NCI-H128 (cell line): ENCODE measurements around the gene MAGI2.

Experiments used
- DNase-seq: peaks from one replicate; lab custom pipeline; 2025; ENCODE audit not compliant: unreplicated experiment; lab: John Stamatoyannopoulos, UW

MAGI2 gene

DNA sequence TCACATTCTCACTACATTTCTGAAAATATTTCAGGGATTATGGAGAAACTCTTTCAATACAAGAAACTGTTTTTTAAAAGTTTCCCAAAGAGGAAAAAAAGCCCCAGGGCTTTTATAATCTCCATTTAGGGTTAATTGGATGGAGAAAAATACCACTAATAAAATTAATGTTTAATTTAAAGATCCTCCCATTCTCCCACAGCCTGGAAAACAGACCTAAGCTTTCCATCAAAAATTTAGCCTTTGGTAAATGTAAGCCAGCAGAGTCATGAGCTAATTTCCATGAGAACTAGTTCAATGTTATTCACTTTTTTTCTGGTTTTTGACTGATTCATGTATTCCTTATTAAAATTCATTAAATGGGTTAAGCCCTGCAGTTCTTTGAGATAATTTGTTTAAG, 1246.2 kb downstream of the MAGI2 start:
- DNase-seq: no peak

DNA sequence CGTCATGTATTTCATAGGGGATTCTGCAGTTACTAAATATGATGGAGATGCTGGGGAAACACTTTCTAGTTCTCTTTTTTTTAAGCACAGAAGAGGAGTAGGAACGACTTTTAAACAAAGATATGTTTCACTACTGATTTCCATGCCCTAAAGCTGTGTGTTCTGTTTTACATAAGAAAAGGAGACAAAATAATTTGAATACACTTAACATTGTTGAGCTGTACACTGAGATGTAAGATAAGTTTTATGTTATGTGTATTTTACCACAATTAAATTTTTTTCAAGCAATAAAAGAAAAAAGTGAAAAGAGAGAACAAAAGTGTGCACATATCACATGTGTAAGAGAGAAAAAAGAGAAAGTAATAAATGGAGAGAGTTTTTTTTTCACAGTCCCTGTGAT, 1246.7 kb downstream of the MAGI2 start:
- no peak for DNase-seq

- no peak for DNase-seq
These were observed 1250.3 kb downstream of the MAGI2 start for GRCh38 chr7:78203042-78203720.

DNA sequence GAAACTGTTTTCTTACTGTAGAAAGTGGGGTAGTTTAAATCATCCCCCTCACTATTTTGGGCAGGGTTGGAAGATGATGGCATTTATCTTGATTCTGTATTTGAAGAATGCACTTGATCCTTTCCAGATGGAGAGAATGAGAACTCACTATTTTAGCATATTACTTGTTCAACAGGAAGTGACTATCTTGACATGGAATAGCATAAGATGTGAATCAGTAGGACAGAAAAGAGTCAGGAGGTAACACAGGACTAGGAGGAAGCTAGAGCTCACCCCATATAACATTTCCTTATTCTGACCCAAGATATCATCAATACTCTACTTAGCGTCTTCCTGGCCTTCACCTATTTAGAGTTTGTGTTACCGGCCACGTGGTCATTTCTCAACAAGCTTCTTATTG, 1254.7 kb downstream of the MAGI2 start:
- no peak for DNase-seq

DNA sequence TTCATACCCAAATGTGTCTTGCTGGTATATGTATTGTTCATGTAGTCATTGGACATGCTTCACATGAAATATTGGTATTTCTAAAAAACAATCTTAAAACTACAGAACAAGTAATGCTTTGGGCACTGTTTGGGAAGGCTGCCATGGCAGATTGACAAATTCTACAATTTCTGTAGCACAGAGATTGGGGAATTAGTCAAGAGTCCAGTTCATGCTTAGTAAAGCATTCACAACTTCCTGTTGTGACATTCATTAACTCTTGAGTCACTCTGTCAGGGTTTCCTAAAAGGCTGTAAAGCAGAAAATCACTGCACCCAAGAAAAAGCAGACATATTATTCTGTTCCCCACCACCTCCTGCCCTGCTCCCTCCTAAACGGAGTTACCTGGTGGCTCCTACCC, 1256.0 kb downstream of the MAGI2 start:
- DNase-seq: no peak

- DNase-seq: no peak
These were observed 1258.2 kb downstream of the MAGI2 start for GRCh38 chr7:78195281-78195680.

DNA sequence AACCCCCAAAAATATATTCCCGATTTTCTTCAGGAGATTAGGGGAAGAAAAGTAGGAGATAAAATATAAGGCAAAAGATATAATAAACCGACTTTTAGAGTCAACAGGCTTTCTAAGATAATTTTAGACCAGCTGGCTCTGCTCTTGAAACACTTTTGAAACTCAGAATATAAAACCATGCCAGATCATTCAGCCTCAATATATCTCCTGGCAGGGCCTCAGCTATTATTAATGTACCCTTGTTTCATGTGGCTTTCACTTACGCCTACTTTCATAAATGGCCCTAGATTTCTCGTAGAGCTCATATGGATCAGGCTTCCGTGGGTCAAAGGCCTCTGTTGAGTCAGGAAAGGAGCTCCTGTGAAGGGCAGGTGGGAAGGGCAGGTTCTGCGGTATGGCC, 1258.9 kb downstream of the MAGI2 start:
- no peak for DNase-seq

GRCh38 chr7:78191475-78192079, 1261.9 kb downstream of the MAGI2 start:
- no peak for DNase-seq

DNA sequence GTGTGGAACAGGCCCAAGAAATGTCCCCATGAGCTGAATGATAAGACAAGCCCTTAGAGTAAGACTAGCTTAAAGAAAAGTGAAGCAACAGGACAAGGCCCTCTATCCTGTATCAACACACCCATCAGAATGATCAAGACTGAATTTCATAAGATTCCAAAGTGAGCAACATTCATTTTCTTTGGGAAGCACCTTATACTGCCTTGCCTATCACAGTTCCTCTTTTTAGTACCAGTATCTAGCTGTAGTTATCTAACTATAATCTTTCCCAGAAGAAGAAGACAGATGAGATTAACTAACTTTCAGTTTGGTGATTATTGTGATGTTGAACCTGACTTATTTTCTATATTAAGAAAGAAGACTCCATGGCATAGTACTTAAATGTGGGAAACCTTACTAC, 1263.7 kb downstream of the MAGI2 start:
- no peak for DNase-seq

- no peak for DNase-seq
These were observed 1268.2 kb downstream of the MAGI2 start for GRCh38 chr7:78185149-78185745.

- DNase-seq: no peak
These were observed 1269.2 kb downstream of the MAGI2 start for GRCh38 chr7:78184299-78184698.

- no peak for DNase-seq
These were observed 1273.5 kb downstream of the MAGI2 start for GRCh38 chr7:78179827-78180477.

GRCh38 chr7:78179211-78179610, 1274.3 kb downstream of the MAGI2 start:
- DNase-seq: no peak

- DNase-seq: no peak
These were observed 1275.1 kb downstream of the MAGI2 start for GRCh38 chr7:78178319-78178718.

DNA sequence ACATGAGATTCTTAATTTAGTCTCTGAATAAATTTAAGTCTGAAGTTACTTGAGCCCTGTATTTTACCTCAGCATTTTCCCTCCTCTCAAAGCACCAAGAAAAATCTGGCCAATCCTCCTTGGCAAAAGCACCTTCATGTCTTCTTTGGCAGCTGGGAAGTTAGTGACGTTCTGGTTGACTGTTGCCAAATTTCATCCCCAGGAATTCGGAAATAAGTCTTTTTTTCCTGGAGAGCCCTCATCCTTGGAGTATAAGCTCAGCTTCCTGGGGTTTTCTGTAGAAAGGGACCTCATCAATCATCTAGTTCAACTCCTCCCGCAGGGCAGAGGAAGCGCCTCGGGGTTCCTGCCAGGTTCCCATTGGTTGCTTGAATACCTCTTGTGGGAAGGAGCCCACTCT, 1277.3 kb downstream of the MAGI2 start:
- no peak for DNase-seq

DNA sequence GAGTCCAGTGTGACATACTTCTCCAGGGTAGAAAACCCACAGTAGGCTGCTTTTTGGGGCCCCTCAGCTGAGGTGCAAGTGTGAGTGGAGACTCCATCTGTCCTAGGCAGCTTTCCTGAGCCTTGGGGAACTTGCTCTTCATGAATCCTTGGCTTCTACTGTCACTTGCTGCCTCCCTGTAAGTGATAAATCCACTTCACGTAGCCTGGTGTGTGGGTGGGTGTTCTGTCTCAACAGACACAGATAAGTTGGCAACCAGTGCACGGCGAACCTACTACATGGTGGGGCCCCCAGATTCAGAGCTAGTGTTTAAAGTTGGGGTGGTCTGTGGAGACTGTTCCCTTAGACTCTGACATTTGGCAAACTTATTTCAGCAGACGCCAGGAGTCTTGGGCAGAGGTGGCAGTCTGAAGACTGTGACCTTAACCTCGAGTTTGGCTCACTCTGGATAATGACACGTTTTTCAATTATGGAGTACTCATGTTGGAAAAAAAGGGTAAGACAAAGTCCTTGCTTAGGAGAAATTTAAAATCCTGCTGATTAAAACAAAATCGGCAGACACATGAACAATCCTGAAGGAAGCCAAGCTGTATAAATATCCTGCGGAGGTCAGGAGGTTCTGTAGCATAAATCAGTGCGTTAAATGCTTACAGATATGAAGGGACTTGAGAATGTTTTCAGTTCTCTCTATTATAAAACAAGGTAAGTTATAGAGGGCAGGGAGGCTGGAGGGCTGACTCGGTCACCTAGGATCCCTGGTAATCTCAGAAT, 1278.0 kb downstream of the MAGI2 start:
- DNase-seq: no peak

DNA sequence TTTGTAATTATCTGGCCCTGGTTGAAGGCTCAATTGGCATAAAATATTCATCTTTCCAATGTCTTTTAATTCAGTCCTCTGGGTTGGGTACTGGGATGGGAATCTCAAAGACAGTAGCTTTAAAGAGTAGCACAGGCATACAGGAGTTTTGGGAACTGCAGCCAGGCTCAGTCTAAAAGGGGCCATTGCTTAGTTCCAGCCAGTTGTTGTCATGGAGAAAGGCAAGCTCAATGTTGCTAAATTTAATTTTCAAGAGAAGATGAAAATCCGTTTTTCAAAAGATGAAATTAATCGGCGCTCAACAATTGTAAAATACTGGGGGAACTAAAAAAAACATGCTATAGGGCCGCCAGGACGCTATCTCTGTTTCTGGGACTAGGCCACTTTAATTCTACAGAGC, 1279.8 kb downstream of the MAGI2 start:
- DNase-seq: no peak

GRCh38 chr7:78172933-78173591, 1280.4 kb downstream of the MAGI2 start:
- no peak for DNase-seq

DNA sequence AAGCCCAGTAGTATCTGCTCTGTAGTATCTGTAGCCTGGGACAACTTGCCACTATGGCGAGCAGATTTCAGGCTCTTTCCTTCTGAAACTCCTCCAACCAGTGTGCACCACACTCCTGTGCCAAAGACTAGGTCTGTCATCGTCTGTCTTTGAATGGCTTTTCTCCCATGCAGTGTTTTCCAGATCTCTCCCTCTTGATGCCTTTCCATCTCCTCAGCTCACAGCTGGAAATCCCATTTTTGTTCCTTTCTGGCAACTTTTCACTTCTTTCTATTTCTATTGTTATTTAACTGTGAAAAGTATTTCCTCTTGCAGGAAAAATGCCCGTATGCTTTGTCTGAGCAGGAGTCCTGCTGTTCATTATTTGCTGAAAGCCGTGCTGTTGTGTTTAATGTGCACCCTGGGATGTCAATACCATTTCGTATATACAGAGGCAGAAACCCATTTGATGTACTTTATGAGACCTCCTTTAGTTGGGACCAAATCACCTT, 1281.2 kb downstream of the MAGI2 start:
- no peak for DNase-seq

DNA sequence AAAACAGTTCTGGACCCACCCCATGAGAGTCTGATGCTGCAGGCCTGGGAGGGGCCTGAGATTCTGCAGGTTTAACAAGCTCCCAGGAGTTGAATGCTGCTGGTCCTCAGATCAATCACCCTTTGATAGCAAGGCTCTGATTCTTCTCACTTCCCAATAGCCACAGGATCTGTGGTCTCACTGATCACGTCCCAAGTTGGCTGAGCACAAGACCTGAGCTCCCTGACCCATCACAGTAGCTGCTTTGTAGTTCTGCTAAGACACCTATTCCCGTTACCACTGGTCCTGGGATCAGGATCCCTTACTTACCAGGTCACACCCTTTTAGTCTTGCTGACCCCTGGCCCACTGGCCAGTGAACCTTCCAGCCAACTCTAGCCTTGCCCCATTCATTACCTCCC, 1282.1 kb downstream of the MAGI2 start:
- no peak for DNase-seq

DNA sequence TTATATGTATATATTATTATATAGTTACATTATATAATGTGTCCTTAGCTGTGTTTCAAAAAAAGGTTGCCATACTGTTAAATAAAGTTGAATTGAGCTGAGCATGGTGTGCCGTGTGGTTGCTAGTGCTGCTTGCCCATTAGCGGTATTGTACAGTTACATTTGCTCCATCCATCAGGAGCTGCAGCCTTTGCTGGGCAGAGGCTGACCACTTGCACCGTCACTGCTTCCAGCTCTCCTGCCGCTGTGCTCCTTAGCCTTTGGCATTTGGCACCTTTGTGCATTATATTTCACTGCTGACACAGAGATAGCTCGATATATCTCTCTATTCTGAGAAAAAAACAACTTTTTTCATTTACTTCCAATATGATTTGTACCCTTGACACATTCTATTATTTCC, 1282.7 kb downstream of the MAGI2 start:
- DNase-seq: no peak
